Measurements from ENCODE around the gene LPP.

DNA sequence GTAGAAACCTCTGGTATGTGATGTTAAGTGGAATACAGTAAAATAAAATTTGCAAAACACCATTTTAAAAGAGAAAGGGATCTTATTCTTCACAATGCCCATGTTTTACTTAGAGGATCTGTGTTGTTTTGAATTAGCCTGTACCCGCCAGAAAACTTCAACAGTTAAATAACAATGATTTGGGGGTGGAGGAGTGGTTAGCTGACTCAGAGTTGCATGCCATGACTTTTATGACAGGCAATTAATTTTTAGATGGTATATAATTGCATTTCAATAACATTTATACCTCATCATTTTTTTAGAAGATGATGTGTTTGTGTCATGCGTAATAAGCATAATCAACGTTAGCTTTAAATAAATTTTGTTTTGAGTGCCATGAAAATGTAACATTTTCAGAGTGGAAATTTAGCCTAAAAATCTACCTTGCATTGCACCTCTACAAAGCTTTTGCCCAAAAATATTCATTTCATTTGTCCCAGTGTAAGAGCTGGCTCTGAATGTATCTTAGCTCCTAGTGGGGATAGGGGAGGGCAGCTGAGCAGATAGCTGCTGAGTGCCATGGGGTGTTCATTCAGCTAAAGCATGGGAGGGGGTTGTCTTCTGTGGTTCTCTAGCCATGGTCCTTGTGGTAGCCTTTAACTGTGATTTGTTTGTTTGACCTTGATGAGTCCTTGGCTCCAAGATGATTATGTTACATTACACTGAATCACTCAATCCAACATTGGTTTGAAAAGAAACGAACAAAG is 379.8 kb downstream of the LPP start:
- TF ChIP-seq POLR2A (IDR thresholded peaks at IDR 0.05): no peak
- TF ChIP-seq, protein P1, sequence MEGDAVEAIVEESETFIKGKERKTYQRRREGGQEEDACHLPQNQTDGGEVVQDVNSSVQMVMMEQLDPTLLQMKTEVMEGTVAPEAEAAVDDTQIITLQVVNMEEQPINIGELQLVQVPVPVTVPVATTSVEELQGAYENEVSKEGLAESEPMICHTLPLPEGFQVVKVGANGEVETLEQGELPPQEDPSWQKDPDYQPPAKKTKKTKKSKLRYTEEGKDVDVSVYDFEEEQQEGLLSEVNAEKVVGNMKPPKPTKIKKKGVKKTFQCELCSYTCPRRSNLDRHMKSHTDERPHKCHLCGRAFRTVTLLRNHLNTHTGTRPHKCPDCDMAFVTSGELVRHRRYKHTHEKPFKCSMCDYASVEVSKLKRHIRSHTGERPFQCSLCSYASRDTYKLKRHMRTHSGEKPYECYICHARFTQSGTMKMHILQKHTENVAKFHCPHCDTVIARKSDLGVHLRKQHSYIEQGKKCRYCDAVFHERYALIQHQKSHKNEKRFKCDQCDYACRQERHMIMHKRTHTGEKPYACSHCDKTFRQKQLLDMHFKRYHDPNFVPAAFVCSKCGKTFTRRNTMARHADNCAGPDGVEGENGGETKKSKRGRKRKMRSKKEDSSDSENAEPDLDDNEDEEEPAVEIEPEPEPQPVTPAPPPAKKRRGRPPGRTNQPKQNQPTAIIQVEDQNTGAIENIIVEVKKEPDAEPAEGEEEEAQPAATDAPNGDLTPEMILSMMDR (IDR thresholded peaks at IDR 0.05): no peak

All from tibial nerve (tissue), 3 donors.